Prostate gland (tissue), 2 donors: ENCODE measurements around the gene ZNF888. TPM values are rescaled to one million over a fixed set of nuclear protein-coding genes. Genes with fewer than 3 reads are reported as not detected.

Experiments used
- DNase-seq: peaks from one replicate; pipeline ENCODE4 v3.0.0-alpha.2; 2019; ENCODE audit warnings: low spot score
- H3K27ac ChIP-seq, 2 donors: fragments of 200-600 bp; sonication (generic); 2 replicates each; pipeline ENCODE4 v1.5.1; 2017 to 2019
- H3K27me3 ChIP-seq: fragments of 200-600 bp; sonication (generic); replicated peaks from 2 replicates; pipeline ENCODE4 v1.5.1; 2019; ENCODE audit not compliant: insufficient read depth
- H3K36me3 ChIP-seq, 2 donors: fragments of 200-600 bp; sonication (generic); 1 replicate in 1 of 2; 2 replicates in 1 of 2; pipeline versions ENCODE4 v1.5.1 to v1.8.1; 2017 to 2019
- H3K4me1 ChIP-seq: fragments of 200-600 bp; sonication (generic); replicated peaks from 2 replicates; pipeline ENCODE4 v1.5.1; 2019
- H3K4me3 ChIP-seq, 2 donors: fragments of 200-600 bp; sonication (generic); 2 replicates each; pipeline ENCODE4 v1.5.1; 2017 to 2019
- H3K9me3 ChIP-seq: fragments of 200-600 bp; sonication (generic); 2 replicates; pipeline ENCODE4 v1.5.1; 2017
- POLR2A ChIP-seq: fragments of 450-650 bp; IDR thresholded peaks from one replicate; pipeline ENCODE4 v1.6.1; 2016; ENCODE audit warnings: antibody characterized with exemption, mild to moderate bottlenecking
- POLR2AphosphoS5 ChIP-seq: sonication (generic); formaldehyde crosslinking; IDR thresholded peaks from one replicate; pipeline ENCODE4 v1.6.1; 2017; ENCODE audit warnings: antibody characterized with exemption
- WGBS: methylation state at CpG from one replicate; pipeline ENCODE4 v1.1.5; 2018; 5-methylcytosine and 5-hydroxymethylcytosine counted together
- intact Hi-C: fragments of 100-400 bp; cut with DNase I; formaldehyde crosslinking; loops from one replicate; pipeline ENCODE4 v1.14.2; 2022
- total RNA-seq, 2 donors: library from RNA; depleted of rRNA; stranded (reverse); fragments of >200 nt; gene quantifications; one replicate each; pipeline ENCODE4 v1.1.0, GENCODE V29; 2016
- TF ChIP-seq, protein P1 (sequence below), 4 experiments: fragments of 200-600 bp in 2 of 4; fragments of 450-650 bp in 2 of 4; sonication (generic) in 2 of 4; IDR thresholded peaks; 1 replicate in 3 of 4; 2 replicates in 1 of 4; pipeline ENCODE4 v1.5.1; 2016 to 2019; ENCODE audit warnings: antibody characterized with exemption in 4 of 4, mild to moderate bottlenecking in 2 of 4, moderate library complexity in 2 of 4

The ZNF888 gene
- total RNA-seq, 2 donors from 2014 or later = 21.4 to 34.5 TPM

DNA sequence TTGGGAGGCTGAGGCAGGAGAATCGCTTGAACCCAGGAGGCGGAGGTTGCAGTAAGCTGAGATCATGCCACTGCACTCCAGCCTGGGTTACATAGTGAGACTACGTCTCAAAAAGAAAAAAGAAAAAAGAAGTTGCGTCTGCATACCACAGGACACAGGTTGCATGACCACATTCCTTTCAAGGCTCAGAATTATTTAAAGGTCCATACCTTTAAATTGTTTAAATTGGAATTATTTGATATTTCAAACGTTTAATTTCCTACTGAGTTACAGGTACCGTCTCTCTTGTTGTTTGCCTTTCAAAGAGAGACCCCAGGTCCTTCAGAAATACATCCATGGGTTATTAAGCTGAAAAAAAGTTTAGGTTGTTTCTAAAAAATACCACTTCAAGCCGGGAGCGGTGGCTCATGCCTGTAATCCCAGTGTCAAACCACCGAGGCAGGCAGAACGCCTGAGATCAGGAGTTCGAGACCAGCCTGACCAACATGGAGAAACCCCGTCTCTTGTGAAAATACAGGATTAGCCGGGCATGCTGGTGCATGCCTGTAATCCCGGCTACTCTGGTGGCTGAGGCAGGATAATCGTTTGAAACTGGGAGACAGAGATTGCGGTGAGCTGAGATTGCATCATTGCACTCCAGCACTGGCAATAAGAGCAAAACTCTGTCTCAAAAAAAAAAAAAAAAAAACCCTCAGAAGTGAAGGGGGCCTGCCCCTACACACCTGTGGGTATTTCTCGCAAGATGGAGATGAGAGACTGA, 20.8 kb upstream of the ZNF888 start:
- DNase-seq = peak; percentile 42
- peaks cover 7% of the 10 kb centered on the region for H3K4me1 ChIP-seq
- no peaks in the 10 kb centered on the region for H3K36me3 ChIP-seq
- intact Hi-C loops = no loop called here
- H3K27ac ChIP-seq = peak overlapping the region; percentile 93 to 94
- H3K9me3 ChIP-seq = no peaks in the 10 kb centered on the region
- TF ChIP-seq POLR2A (no peak), POLR2AphosphoS5 (peak; percentile 36)
- TF ChIP-seq, protein P1, sequence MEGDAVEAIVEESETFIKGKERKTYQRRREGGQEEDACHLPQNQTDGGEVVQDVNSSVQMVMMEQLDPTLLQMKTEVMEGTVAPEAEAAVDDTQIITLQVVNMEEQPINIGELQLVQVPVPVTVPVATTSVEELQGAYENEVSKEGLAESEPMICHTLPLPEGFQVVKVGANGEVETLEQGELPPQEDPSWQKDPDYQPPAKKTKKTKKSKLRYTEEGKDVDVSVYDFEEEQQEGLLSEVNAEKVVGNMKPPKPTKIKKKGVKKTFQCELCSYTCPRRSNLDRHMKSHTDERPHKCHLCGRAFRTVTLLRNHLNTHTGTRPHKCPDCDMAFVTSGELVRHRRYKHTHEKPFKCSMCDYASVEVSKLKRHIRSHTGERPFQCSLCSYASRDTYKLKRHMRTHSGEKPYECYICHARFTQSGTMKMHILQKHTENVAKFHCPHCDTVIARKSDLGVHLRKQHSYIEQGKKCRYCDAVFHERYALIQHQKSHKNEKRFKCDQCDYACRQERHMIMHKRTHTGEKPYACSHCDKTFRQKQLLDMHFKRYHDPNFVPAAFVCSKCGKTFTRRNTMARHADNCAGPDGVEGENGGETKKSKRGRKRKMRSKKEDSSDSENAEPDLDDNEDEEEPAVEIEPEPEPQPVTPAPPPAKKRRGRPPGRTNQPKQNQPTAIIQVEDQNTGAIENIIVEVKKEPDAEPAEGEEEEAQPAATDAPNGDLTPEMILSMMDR (IDR thresholded peaks at IDR 0.05) = peak in 1 of 4 experiments; percentile 4
- H3K4me3 ChIP-seq = no peak overlapping the region
- 49% methylated on average over 17 of the region's 17 CpGs for WGBS
- H3K27me3 ChIP-seq = no peaks in the 10 kb centered on the region

DNA sequence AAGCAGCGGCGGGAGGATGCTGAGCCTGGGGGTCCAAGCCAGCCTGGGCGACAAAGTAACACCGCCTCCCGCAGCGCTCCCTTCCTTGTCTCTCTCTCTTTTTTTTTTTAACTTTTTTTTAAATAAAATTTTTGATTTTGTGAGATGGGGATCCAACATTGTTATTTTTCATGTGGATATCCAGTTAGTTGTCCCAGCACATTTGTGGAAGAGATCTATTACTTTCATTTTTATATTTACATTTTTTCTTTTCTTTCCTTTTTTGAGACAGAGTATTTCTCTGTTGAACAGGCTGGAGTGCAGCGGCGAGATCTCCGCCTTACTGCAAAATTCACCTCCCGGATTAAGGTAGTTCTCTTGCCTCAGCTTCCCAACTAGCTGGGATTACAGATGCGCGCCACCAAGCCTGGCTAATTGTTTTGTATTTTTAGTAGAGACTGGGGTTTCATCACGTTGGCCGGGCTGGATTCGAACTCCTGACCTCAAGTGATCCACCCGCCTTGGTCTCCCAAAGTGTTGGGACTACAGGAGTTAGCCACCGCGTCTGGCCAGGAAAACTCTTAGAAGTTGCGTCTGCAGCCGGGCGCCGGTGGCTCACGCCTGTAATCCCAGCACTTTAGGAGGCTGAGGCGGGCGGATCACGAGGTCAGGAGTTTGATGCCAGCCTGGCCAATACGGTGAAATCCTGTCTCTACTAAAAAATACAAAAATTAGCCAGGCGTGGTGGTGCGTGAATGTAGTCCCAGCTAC, 20.1 kb upstream of the ZNF888 start:
- H3K4me1 ChIP-seq = peaks cover 7% of the 10 kb centered on the region
- H3K27me3 ChIP-seq = no peaks in the 10 kb centered on the region
- H3K4me3 ChIP-seq = peak overlapping the region; percentile 70 to 87
- peak overlapping the region; percentile 93 to 94 for H3K27ac ChIP-seq
- intact Hi-C loops = no loop called here
- H3K9me3 ChIP-seq = no peaks in the 10 kb centered on the region
- DNase-seq = no peak
- 56% methylated on average over 29 of the region's 29 CpGs for WGBS
- H3K36me3 ChIP-seq = no peaks in the 10 kb centered on the region
- no peak for TF ChIP-seq POLR2AphosphoS5
- TF ChIP-seq, protein P1 (IDR thresholded peaks at IDR 0.05) = no peak
- no peak for TF ChIP-seq POLR2A

DNA sequence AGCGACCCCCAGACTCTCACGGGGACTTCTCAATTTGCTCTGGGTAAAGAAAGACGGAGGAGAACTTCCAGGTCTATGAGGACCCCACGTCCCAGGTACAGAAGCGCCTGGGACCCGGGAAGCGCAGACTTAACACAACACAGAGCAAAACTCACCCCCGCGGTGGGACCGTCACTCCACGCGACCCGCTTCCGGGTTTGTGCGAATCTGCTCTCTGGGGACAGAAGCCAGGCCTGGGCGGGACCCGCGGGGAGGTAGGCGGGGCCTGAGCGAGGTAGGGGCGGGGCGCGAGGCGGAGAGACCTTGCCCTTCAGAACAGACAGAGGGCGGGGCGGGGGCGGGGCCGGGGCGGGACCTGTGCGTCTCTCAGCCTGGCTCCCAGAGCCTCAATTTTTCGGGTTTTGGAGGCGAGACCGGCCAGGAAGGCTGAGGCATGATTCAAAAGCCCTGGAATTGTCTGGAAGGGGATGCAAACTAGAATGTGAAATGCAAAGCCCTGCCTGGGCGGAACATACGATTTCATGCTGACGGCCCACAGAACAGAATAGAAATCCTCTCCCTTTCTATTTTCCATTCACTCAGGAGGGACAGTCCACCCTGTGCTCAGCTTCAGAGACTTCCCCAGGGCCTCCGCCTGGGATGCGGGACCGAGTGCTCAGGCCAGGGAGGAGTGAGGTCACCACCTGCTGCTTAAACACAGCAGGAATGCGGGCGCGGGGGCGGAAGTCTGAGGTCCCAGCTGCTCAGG, 19.3 kb upstream of the ZNF888 start:
- Histone ChIP-seq H3K9me3 (no peaks in the 10 kb centered on the region), H3K4me3 (peak overlapping the region; percentile 70 to 87), H3K27me3 (no peaks in the 10 kb centered on the region), H3K27ac (peak overlapping the region; percentile 93 to 94), H3K36me3 (no peaks in the 10 kb centered on the region), H3K4me1 (peaks cover 12% of the 10 kb centered on the region)
- intact Hi-C loops = no loop called here
- peak; percentile 95 for DNase-seq
- 1% methylated on average over 42 of the region's 43 CpGs for WGBS
- TF ChIP-seq POLR2A (peak; percentile 94), POLR2AphosphoS5 (peak; percentile 95)
- TF ChIP-seq, protein P1 (IDR thresholded peaks at IDR 0.05) = no peak

DNA sequence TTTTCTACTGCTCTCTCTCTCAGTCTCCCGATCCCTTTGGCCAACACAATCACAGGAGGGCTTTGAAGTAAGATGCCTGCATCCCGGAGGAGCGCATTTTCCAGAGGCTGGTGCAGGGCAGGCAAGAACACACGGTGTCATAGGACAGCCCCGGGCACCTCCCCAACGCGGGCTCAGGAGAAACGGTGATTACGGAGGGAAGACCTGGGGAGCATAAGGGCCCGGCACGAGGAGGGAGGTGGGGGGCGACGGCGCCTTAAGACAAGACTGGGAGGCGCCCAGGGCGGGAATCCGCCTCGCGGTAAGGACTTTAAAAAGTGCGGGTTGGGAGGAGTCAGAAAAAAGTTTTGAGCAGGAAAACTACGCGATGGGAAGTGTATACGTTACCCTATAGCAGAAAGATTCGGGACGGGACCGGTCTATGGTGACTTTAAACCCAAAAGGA, 18.7 kb upstream of the ZNF888 start:
- Histone ChIP-seq H3K27ac (peak overlapping the region; percentile 93 to 94), H3K27me3 (no peaks in the 10 kb centered on the region), H3K4me1 (peaks cover 16% of the 10 kb centered on the region), H3K4me3 (peak overlapping the region; percentile 70 to 87), H3K9me3 (no peaks in the 10 kb centered on the region), H3K36me3 (no peaks in the 10 kb centered on the region)
- TF ChIP-seq POLR2A (no peak), POLR2AphosphoS5 (no peak)
- TF ChIP-seq, protein P1 (IDR thresholded peaks at IDR 0.05) = no peak
- DNase-seq = peak; percentile 21
- WGBS = under 1% methylated on average over 26 of the region's 26 CpGs
- intact Hi-C loops = no loop called here
